HepG2 (cell line): ENCODE measurements around the gene HINFP. TPM values are rescaled to one million over a fixed set of nuclear protein-coding genes. Genes with fewer than 3 reads are reported as not detected.

Experiments used
- ATAC-seq: fragments of 200-7000 bp; cut with Tn5 transposase; 3 replicates; pipeline ENCODE4 v1.9.1; 2020; ENCODE audit warnings: mild to moderate bottlenecking, moderate library complexity
- BruUV-seq: library from RNA; stranded (reverse); fragments of 400-500 nt; replicated peaks from 2 replicates; lab custom pipeline; 2021; lab: Mats Ljungman, UMichigan
- CTCF ChIA-PET: fragments of 300-600 bp; formaldehyde crosslinking; extraction: SDS; loops from one replicate; lab custom pipeline; 2021; ENCODE audit warnings: low total read pairs, inconsistent platforms, low intra/inter-chr PET ratio; lab: Yijun Ruan, JAX
- POLR2A ChIA-PET: fragments of 350-600 bp; sonication (Branson Sonifier 250); formaldehyde crosslinking; loops from one replicate; lab custom pipeline; 2020; ENCODE audit warnings: antibody characterized with exemption, inconsistent platforms; lab: Yijun Ruan, JAX
- DNase-seq: peaks from one replicate; pipeline ENCODE4 v3.0.0-alpha.2; 2015; ENCODE audit warnings: low spot score
- FAIRE-seq: peaks from 3 replicates; lab custom pipeline; 2011; peaks lifted over from hg19 to GRCh38; lab: Jason Lieb, UNC
- H2AFZ ChIP-seq: one replicate; pipeline ENCODE4 v1.6.1; 2011; ENCODE audit warnings: low read length, inconsistent platforms
- H3K27ac ChIP-seq: fragments of 300-600 bp; 3 replicates; pipeline ENCODE4 v1.8.0; 2011; ENCODE audit warnings: mixed run types, mild to moderate bottlenecking, mixed read lengths, low read length, inconsistent platforms; ENCODE audit not compliant: insufficient read depth; ENCODE audit errors: extremely low read length
- H3K27me3 ChIP-seq, 2 experiments: fragments of 200-600 bp in 1 of 2; 2 replicates in 1 of 2; 3 replicates in 1 of 2; pipeline versions ENCODE4 v1.6.0 to v1.8.0; 2011; ENCODE audit warnings: low read length in 2 of 2, mild to moderate bottlenecking in 2 of 2, moderate library complexity in 2 of 2, inconsistent platforms in 1 of 2; ENCODE audit not compliant: insufficient read depth in 2 of 2, control insufficient read depth in 1 of 2
- H3K36me3 ChIP-seq, 2 experiments: fragments of 200-600 bp in 1 of 2; replicated peaks in 1 of 2; 2 replicates in 1 of 2; 3 replicates in 1 of 2; pipeline versions ENCODE4 v1.5.1 to v1.8.0; 2011; ENCODE audit warnings: low read length in 2 of 2, inconsistent platforms in 1 of 2; ENCODE audit not compliant: insufficient read depth in 2 of 2, control insufficient read depth in 1 of 2
- H3K4me1 ChIP-seq: 2 replicates; pipeline ENCODE4 v1.5.1; 2012; ENCODE audit warnings: low read length, inconsistent platforms; ENCODE audit not compliant: insufficient read depth
- H3K4me2 ChIP-seq: 2 replicates; pipeline ENCODE4 v1.6.0; 2011; ENCODE audit warnings: low read depth, low read length, inconsistent platforms
- H3K4me3 ChIP-seq, 3 experiments: fragments of 200-600 bp in 1 of 3; sonication (generic), shearing (Covaris generic) in 1 of 3; replicated peaks in 1 of 3; 2 replicates each; pipeline ENCODE4 v1.5.1; 2011 to 2016; ENCODE audit warnings: low read length in 3 of 3, inconsistent platforms in 2 of 3, low read depth in 2 of 3, mild to moderate bottlenecking in 2 of 3, control low read depth in 1 of 3, mixed read lengths in 1 of 3; ENCODE audit not compliant: insufficient read depth in 1 of 3
- H3K79me2 ChIP-seq: one replicate; pipeline ENCODE4 v1.6.1; 2011; ENCODE audit warnings: low read length, inconsistent platforms; ENCODE audit not compliant: insufficient read depth
- H3K9ac ChIP-seq: 2 replicates; pipeline ENCODE4 v1.6.0; 2011; ENCODE audit warnings: mild to moderate bottlenecking, low read depth, low read length, inconsistent platforms; ENCODE audit not compliant: insufficient read depth
- H3K9me3 ChIP-seq: 2 replicates; pipeline ENCODE4 v1.5.1; 2012; ENCODE audit warnings: mild to moderate bottlenecking, low read length
- H4K20me1 ChIP-seq: 2 replicates; pipeline ENCODE4 v1.6.0; 2011; ENCODE audit warnings: inconsistent platforms, mild to moderate bottlenecking, low read length, moderate library complexity; ENCODE audit not compliant: insufficient read depth
- AGO1 ChIP-seq: fragments of 200-400 bp; formaldehyde crosslinking; IDR thresholded peaks from 2 replicates; pipeline ENCODE4 v1.6.1; 2017; ENCODE audit warnings: mild to moderate bottlenecking, low read depth, low read length, moderate library complexity; ENCODE audit not compliant: poor library complexity, severe bottlenecking
- AGO2 ChIP-seq: fragments of 200-400 bp; formaldehyde crosslinking; optimal IDR thresholded peaks from 2 replicates; pipeline ENCODE3; 2017; ENCODE audit warnings: mild to moderate bottlenecking, low read depth, low read length, moderate library complexity
- FIP1L1 ChIP-seq: fragments of 200-400 bp; formaldehyde crosslinking; IDR thresholded peaks from 2 replicates; pipeline ENCODE4 v1.6.1; 2018; ENCODE audit warnings: low read depth, mild to moderate bottlenecking, low read length, moderate library complexity, borderline replicate concordance; ENCODE audit not compliant: insufficient read depth
- KMT2B ChIP-seq: IDR thresholded peaks from 2 replicates; pipeline ENCODE4 v1.6.1; 2016; ENCODE audit warnings: missing genetic modification reagents, missing compliant biosample characterization
- POLR2A ChIP-seq, 2 experiments: IDR thresholded peaks; 2 replicates each; pipeline ENCODE4 v1.6.1; 2011; ENCODE audit warnings: low read depth in 2 of 2, low read length in 2 of 2, mild to moderate bottlenecking in 1 of 2, moderate library complexity in 1 of 2; ENCODE audit not compliant: insufficient read depth in 1 of 2
- RBFOX2 ChIP-seq: fragments of 200-400 bp; formaldehyde crosslinking; IDR thresholded peaks from 2 replicates; pipeline ENCODE4 v1.6.1; 2017; ENCODE audit warnings: low read depth, mild to moderate bottlenecking, low read length
- RFXAP ChIP-seq: sonication (generic); formaldehyde crosslinking; IDR thresholded peaks from 2 replicates; pipeline ENCODE4 v1.4.0; 2020; ENCODE audit warnings: missing genetic modification reagents, borderline replicate concordance
- WGBS: methylation state at CpG from one replicate; pipeline ENCODE4 v1.1.6; 2017; ENCODE audit warnings: low lambda C conversion rate; 5-methylcytosine and 5-hydroxymethylcytosine counted together
- in situ Hi-C: cut with HindIII; loops from 2 replicates; pipeline ENCODE4 v1.10.0; 2017; ENCODE audit warnings: low pct_unique_long_range_greater_than_20kb; ENCODE audit not compliant: extremely low pct_ligation_motif_present
- intact Hi-C: fragments of 100-400 bp; cut with micrococcal nuclease; formaldehyde crosslinking; loops from one replicate; pipeline ENCODE4 v1.10.0; 2022; ENCODE audit not compliant: unreplicated experiment
- polyA plus RNA-seq, 8 experiments: library from polyadenylated mRNA; depleted of rRNA in 3 of 8; stranded (reverse) in 7 of 8; unstranded in 1 of 8; fragments of >200 nt; fragmentation: Illumina TruSeq in 4 of 8; extraction: Trizol in 4 of 8; gene quantifications; 2 replicates each; pipeline versions ENCODE4 v1.2.1 to v1.2.3, GENCODE V29; 2011 to 2016; ENCODE audit warnings: low read depth in 4 of 8, missing spikeins in 1 of 8, mixed read lengths in 1 of 8; ENCODE audit not compliant: insufficient read depth in 1 of 8
- total RNA-seq, 5 experiments: library from RNA; depleted of rRNA; stranded (reverse); fragments of >200 nt; fragmentation: Illumina TruSeq; extraction: Trizol; gene quantifications; 2 replicates each; pipeline ENCODE4 v1.2.3, GENCODE V29; 2016; ENCODE audit warnings: low read depth in 1 of 5
- TF ChIP-seq, protein P1 (sequence below): sonication (generic); formaldehyde crosslinking; IDR thresholded peaks from 2 replicates; pipeline ENCODE4 v1.5.0; 2020; ENCODE audit warnings: mild to moderate bottlenecking, missing genetic modification reagents
- TF ChIP-seq, protein P2 (sequence below): sonication (generic); formaldehyde crosslinking; IDR thresholded peaks from 2 replicates; pipeline ENCODE4 v1.9.0; 2022; ENCODE audit warnings: missing genetic modification reagents, mild to moderate bottlenecking, borderline replicate concordance
- TF ChIP-seq, protein P3 (sequence below): sonication (generic); formaldehyde crosslinking; IDR thresholded peaks from 2 replicates; pipeline ENCODE4 v1.4.0; 2020; ENCODE audit warnings: missing genetic modification reagents

The HINFP gene
- total and polyA plus RNA-seq, 2 of the 13 experiments (the other 11 are each of a cell fraction or from before 2014, with no cell fraction given): 15.1 to 21.4 TPM

DNA sequence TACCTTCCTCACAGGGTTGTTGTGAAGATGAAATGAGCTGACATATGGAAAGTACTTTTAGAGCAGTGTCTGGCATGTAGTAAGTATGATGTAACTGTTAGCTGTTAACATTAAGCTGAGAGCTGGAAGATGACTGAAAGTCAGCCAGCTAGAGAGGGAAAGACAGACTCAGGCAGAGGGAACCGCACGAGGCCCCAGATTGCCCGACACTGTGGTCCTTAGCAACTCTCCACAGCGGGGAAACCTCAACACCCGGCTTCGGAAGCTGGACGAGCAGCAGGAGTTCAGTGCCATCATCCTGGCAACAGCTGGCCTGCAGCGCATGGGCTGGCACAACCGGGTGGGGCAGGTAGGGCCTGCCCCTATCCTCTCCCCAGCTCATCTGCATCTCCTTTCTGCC, 30.2 kb upstream of the HINFP start:
- Histone ChIP-seq H3K4me2 (no peak overlapping the region), H4K20me1 (peaks cover 16% of the 10 kb centered on the region), H2AFZ (no peak overlapping the region), H3K4me3 (no peak overlapping the region), H3K79me2 (peaks cover 34% of the 10 kb centered on the region), H3K9ac (no peak overlapping the region), H3K4me1 (peaks cover 52% of the 10 kb centered on the region), H3K36me3 (peaks cover 0 to 17% of the 10 kb centered on the region in 2 experiments; a peak in 4 of 5 replicates), H3K27me3 (no peaks in the 10 kb centered on the region), H3K9me3 (no peaks in the 10 kb centered on the region), H3K27ac (no peak overlapping the region)
- BruUV-seq: no TSS peak
- DNase-seq (no peak), ATAC-seq (no peak), FAIRE-seq (no peak)
- TF ChIP-seq RBFOX2: peak; percentile 35; the same call in 1 of the 2 replicates
- TF ChIP-seq FIP1L1: no peak
- peak; percentile 25 for TF ChIP-seq AGO1
- no peak for TF ChIP-seq KMT2B
- peak; percentile 80 for TF ChIP-seq AGO2
- in situ Hi-C loops (no loop called here), intact Hi-C loops (no loop called here)
- ChIA-PET CTCF (no interaction called here), POLR2A (interaction anchor here (1.2 to 1.9 kb wide), 2 partner anchors 24 to 33 kb away, joined by 4 to 5 read pairs; partner anchors contain the start of gene VPS11)
- WGBS: 97% methylated on average over 5 of the region's 9 CpGs

DNA sequence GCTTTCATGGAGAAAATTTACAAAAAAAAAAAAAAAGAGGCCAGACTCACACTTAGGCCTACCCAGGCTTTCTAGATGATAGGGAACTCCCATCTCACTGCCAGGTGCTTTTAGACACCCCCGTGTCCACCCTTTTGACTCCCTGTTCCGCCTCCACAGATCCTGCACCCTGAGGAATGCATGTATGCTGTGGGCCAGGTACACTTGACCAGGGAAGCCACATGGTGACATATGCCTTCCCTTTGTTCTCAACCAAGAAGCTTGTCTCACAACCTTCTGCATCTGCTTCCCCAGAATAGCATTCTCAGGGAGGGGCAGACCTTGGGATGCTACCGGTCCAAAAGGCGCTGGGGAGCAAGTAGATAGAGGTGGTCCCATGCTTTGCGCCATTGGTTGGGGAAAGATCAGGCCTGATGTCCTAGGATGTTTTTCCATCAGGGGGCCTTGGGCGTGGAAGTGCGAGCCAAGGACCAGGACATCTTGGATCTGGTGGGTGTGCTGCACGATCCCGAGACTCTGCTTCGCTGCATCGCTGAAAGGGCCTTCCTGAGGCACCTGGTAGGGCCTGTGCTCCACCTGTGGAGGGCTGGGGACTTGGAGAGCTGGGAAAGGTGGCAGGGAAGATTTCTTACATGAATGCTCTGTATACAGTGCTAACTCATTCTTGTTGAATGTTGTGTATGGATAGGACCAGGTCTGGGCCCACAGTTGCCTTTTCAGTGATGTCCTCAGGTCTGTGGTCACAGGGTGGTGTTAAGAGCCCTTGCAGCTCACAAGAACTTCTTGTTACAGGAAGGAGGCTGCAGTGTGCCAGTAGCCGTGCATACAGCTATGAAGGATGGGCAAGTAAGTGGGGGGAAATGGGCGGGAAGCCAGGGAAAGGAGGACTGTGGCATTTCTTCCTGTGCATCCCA, 29.2 kb upstream of the HINFP start:
- peak overlapping the region; percentile 85 for H3K4me2 ChIP-seq
- 94% methylated on average over 13 of the region's 13 CpGs for WGBS
- peak overlapping the region; percentile 78 for H3K27ac ChIP-seq
- POLR2A ChIA-PET: interaction anchor here (0.8 to 1.9 kb wide), 5 partner anchors 15 to 73 kb away, joined by 3 to 5 read pairs (median 3); partner anchors contain the start of genes C2CD2L and VPS11
- no TSS peak for BruUV-seq
- in situ Hi-C loops: no loop called here
- no peak overlapping the region for H2AFZ ChIP-seq
- no peak for FAIRE-seq
- H3K79me2 ChIP-seq: peaks cover 31% of the 10 kb centered on the region
- H3K27me3 ChIP-seq: no peaks in the 10 kb centered on the region
- H3K9me3 ChIP-seq: no peaks in the 10 kb centered on the region
- intact Hi-C loops: no loop called here
- DNase-seq: no peak
- peaks cover 45% of the 10 kb centered on the region for H3K4me1 ChIP-seq
- ATAC-seq: no peak
- CTCF ChIA-PET: no interaction called here
- peaks cover 4 to 26% of the 10 kb centered on the region in 2 experiments; a peak in 4 of 5 replicates for H3K36me3 ChIP-seq
- H3K9ac ChIP-seq: peak overlapping the region; percentile 93; the same call in 1 of the 2 replicates
- peak overlapping the region in 1 of 3 experiments; percentile 93; a peak in 3 of 6 replicates for H3K4me3 ChIP-seq
- H4K20me1 ChIP-seq: peaks cover 16% of the 10 kb centered on the region
- TF ChIP-seq POLR2A (IDR thresholded peaks at IDR 0.05; ENCODE audit: insufficient read depth in 1 of 2, low read depth in 2 of 2, low read length in 2 of 2): peak; percentile 16 to 69; a peak in 2 of 4 replicates
- TF ChIP-seq, protein P1, sequence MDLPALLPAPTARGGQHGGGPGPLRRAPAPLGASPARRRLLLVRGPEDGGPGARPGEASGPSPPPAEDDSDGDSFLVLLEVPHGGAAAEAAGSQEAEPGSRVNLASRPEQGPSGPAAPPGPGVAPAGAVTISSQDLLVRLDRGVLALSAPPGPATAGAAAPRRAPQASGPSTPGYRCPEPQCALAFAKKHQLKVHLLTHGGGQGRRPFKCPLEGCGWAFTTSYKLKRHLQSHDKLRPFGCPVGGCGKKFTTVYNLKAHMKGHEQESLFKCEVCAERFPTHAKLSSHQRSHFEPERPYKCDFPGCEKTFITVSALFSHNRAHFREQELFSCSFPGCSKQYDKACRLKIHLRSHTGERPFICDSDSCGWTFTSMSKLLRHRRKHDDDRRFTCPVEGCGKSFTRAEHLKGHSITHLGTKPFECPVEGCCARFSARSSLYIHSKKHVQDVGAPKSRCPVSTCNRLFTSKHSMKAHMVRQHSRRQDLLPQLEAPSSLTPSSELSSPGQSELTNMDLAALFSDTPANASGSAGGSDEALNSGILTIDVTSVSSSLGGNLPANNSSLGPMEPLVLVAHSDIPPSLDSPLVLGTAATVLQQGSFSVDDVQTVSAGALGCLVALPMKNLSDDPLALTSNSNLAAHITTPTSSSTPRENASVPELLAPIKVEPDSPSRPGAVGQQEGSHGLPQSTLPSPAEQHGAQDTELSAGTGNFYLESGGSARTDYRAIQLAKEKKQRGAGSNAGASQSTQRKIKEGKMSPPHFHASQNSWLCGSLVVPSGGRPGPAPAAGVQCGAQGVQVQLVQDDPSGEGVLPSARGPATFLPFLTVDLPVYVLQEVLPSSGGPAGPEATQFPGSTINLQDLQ: peak; percentile 56; the same call in 1 of the 2 replicates
- TF ChIP-seq, protein P2, sequence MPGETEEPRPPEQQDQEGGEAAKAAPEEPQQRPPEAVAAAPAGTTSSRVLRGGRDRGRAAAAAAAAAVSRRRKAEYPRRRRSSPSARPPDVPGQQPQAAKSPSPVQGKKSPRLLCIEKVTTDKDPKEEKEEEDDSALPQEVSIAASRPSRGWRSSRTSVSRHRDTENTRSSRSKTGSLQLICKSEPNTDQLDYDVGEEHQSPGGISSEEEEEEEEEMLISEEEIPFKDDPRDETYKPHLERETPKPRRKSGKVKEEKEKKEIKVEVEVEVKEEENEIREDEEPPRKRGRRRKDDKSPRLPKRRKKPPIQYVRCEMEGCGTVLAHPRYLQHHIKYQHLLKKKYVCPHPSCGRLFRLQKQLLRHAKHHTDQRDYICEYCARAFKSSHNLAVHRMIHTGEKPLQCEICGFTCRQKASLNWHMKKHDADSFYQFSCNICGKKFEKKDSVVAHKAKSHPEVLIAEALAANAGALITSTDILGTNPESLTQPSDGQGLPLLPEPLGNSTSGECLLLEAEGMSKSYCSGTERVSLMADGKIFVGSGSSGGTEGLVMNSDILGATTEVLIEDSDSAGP: peak; percentile 37; the same call in 1 of the 2 replicates
- TF ChIP-seq RFXAP (CRISPR knock-in tag): no peak
- TF ChIP-seq, protein P3, sequence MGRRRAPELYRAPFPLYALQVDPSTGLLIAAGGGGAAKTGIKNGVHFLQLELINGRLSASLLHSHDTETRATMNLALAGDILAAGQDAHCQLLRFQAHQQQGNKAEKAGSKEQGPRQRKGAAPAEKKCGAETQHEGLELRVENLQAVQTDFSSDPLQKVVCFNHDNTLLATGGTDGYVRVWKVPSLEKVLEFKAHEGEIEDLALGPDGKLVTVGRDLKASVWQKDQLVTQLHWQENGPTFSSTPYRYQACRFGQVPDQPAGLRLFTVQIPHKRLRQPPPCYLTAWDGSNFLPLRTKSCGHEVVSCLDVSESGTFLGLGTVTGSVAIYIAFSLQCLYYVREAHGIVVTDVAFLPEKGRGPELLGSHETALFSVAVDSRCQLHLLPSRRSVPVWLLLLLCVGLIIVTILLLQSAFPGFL: no peak
